NB4 (cell line): Measurements from ENCODE around the gene ANKRD28.

Experiments used
- TF ChIP-seq, protein P1 (sequence below): IDR thresholded peaks from one replicate; pipeline ENCODE4 v1.5.1; 2012; ENCODE audit warnings: low read depth, low read length
- TF ChIP-seq, protein P2 (sequence below): IDR thresholded peaks from 2 replicates; pipeline ENCODE4 v1.6.1; 2011; ENCODE audit warnings: low read depth, low read length

DNA sequence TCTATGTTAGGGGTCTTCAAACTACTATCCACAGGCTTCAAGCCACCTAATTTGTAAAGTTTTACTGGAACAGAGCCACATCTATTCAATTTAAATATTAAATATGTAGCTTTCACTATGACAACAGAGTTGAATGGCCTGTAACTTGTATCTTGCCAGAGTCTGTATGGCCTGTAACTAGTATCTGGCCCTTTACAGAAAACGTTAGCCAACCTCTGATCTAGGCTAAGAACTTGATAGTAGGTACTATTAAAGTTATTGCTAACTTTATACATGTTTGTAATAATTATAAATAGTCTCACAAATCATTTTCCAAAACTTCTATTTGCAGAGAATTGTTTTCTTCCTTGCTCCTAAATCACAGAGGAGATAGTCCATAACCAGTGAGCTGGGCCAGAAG is 40.0 kb downstream of the ANKRD28 start:
- TF ChIP-seq, protein P1, sequence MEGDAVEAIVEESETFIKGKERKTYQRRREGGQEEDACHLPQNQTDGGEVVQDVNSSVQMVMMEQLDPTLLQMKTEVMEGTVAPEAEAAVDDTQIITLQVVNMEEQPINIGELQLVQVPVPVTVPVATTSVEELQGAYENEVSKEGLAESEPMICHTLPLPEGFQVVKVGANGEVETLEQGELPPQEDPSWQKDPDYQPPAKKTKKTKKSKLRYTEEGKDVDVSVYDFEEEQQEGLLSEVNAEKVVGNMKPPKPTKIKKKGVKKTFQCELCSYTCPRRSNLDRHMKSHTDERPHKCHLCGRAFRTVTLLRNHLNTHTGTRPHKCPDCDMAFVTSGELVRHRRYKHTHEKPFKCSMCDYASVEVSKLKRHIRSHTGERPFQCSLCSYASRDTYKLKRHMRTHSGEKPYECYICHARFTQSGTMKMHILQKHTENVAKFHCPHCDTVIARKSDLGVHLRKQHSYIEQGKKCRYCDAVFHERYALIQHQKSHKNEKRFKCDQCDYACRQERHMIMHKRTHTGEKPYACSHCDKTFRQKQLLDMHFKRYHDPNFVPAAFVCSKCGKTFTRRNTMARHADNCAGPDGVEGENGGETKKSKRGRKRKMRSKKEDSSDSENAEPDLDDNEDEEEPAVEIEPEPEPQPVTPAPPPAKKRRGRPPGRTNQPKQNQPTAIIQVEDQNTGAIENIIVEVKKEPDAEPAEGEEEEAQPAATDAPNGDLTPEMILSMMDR: no peak
- TF ChIP-seq, protein P2, sequence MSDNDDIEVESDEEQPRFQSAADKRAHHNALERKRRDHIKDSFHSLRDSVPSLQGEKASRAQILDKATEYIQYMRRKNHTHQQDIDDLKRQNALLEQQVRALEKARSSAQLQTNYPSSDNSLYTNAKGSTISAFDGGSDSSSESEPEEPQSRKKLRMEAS: no peak
